GM12878 (cell line): ENCODE measurements around the gene NUDT16L1. TPM values are rescaled to one million over a fixed set of nuclear protein-coding genes. Genes with fewer than 3 reads are reported as not detected.

Experiments
- BACH1 ChIP-seq: fragments of 450-650 bp; IDR thresholded peaks from 2 replicates; pipeline ENCODE4 v1.6.1; 2017; ENCODE audit warnings: mild to moderate bottlenecking, borderline replicate concordance
- CBX3 ChIP-seq: fragments of 200-600 bp; sonication (generic); IDR thresholded peaks from 2 replicates; pipeline ENCODE4 v1.6.1; 2016; ENCODE audit warnings: low read depth, borderline replicate concordance
- CTCF ChIP-seq, 3 experiments: IDR thresholded peaks in 2 of 3; conservative IDR thresholded peaks in 1 of 3; 2 replicates each; pipeline ENCODE4 v1.5.1; 2011; ENCODE audit warnings: low read depth in 3 of 3, low read length in 3 of 3, mild to moderate bottlenecking in 3 of 3, control low read depth in 2 of 3, moderate library complexity in 2 of 3, inconsistent platforms in 1 of 3, mixed read lengths in 1 of 3; ENCODE audit not compliant: control insufficient read depth in 2 of 3, insufficient read depth in 1 of 3; ENCODE audit errors: extremely low read depth in 1 of 3
- CUX1 ChIP-seq: IDR thresholded peaks from 2 replicates; pipeline ENCODE4 v1.6.1; 2012; ENCODE audit warnings: improper control_type of control experiment, low read depth, low read length; ENCODE audit not compliant: insufficient replicate concordance
- HCFC1 ChIP-seq: fragments of 150-350 bp; IDR thresholded peaks from 2 replicates; pipeline ENCODE4 v1.6.1; 2014; ENCODE audit warnings: low read length
- MXI1 ChIP-seq: fragments of 150-350 bp; IDR thresholded peaks from 2 replicates; pipeline ENCODE4 v1.6.1; 2011; ENCODE audit warnings: low read depth, mild to moderate bottlenecking, inconsistent platforms, low read length, improper control_type of control experiment
- NFYB ChIP-seq: IDR thresholded peaks from 2 replicates; pipeline ENCODE4 v1.6.1; 2011; ENCODE audit warnings: low read depth, mild to moderate bottlenecking, low read length, improper control_type of control experiment, moderate library complexity; ENCODE audit not compliant: insufficient read depth
- PBX3 ChIP-seq: IDR thresholded peaks from 2 replicates; pipeline ENCODE4 v1.6.1; 2011; ENCODE audit warnings: mild to moderate bottlenecking, low read depth, low read length, moderate library complexity; ENCODE audit not compliant: insufficient replicate concordance
- RAD21 ChIP-seq: IDR thresholded peaks from 2 replicates; pipeline ENCODE4 v1.6.1; 2011; ENCODE audit warnings: mild to moderate bottlenecking, low read depth, low read length, moderate library complexity; ENCODE audit not compliant: insufficient read depth
- REST ChIP-seq: IDR thresholded peaks from 2 replicates; pipeline ENCODE4 v1.6.1; 2012; ENCODE audit warnings: mild to moderate bottlenecking, low read depth, low read length
- TARDBP ChIP-seq: IDR thresholded peaks from 2 replicates; pipeline ENCODE4 v1.6.1; 2016; ENCODE audit warnings: borderline replicate concordance
- polyA plus RNA-seq, 11 experiments: library from polyadenylated mRNA; depleted of rRNA in 4 of 11; unstranded in 6 of 11; stranded (reverse) in 5 of 11; fragments of >200 nt; fragmentation: Nextera tagmentation in 4 of 11; fragmentation: Illumina TruSeq in 1 of 11; extraction: Ambion mirVana in 4 of 11; extraction: Trizol in 1 of 11; gene quantifications; 1 replicate in 1 of 11; 2 replicates in 10 of 11; pipeline versions ENCODE4 v1.2.1 to v1.2.3, GENCODE V29; 2011 to 2016; ENCODE audit warnings: inconsistent platforms in 2 of 11, missing spikeins in 2 of 11, low read depth in 1 of 11
- total RNA-seq, 4 experiments: library from RNA; depleted of rRNA in 3 of 4; stranded (reverse); fragments of >200 nt in 3 of 4; fragmentation: Illumina TruSeq in 1 of 4; extraction: Trizol in 1 of 4; gene quantifications; 2 replicates each; pipeline versions ENCODE4 v1.2.1 to v1.2.3, GENCODE V29; 2013 to 2021

Gene NUDT16L1
- total and polyA plus RNA-seq, 10 of the 15 experiments (the other 5 are each of a cell fraction or from before 2014, with no cell fraction given) = 1.4 to 77.7 (median 28.9) TPM

DNA sequence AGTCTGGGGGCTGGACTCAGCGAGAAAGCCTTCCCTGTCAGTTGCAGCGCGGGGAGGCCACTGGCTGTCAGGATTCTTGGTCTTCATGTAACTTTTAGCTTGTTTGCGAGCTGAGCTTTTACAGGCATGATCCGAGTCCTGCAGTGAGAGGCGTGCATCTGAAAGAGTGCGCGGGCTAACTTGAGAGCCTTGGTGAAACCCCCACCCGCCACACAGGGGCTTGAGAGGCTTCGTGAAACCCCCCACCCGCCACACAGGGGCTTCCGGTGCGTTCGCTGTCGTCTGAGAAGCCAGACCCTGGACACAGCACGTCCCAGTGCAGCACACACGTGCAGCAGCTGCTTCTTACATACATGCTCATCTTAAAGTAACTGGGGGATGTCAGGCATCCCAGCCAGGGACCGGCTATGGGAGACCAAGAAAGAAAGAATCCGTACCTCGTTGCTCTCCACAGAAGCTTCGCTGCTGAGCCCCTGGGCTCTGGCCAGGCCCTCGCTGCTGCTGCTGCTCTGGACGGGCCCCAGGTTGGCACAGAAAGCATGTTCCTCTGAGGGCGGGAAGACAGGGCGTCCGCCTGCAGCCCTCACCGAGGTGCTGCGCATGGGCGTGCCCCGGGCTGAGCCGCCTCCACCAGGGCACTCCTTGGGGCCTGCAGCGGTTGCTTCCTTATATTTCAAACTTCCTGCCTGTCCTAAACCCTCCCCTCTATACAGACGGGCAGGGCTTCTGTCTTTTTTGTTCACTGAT lies 7.8 kb downstream of the NUDT16L1 start (continued):
- TF ChIP-seq CUX1 (no peak), MXI1 (no peak), BACH1 (no peak), NFYB (no peak), CBX3 (no peak), PBX3 (no peak), HCFC1 (no peak), RAD21 (no peak), CTCF (IDR thresholded peaks at IDR 0.05 in 2 of 3, conservative IDR thresholded peaks at IDR 0.05 in 1 of 3; ENCODE audit: control insufficient read depth in 2 of 3, extremely low read depth in 1 of 3, insufficient read depth in 1 of 3, low read depth in 3 of 3, low read length in 3 of 3) (no peak), TARDBP (no peak), REST (no peak)
